GM19395 (cell line): ENCODE data around the gene AQP9.
"Not testable (repeated sequence)": the region's sequence is repeated elsewhere in the genome, so short reads cannot be mapped to it uniquely, and the experiment has no call there.

Experiments used
- ATAC-seq: cut with Tn5 transposase; IDR thresholded peaks from one replicate; pipeline ENCODE4 v1.9.1; 2021; ENCODE audit warnings: mild to moderate bottlenecking, moderate library complexity; ENCODE audit not compliant: unreplicated experiment

Gene AQP9

GRCh38 chr15:58175955-58176354, 37.8 kb downstream of the AQP9 start:
- ATAC-seq: no peak

GRCh38 chr15:58178668-58179067, 40.5 kb downstream of the AQP9 start:
- no peak for ATAC-seq

GRCh38 chr15:58179206-58179605, 41.0 kb downstream of the AQP9 start:
- no peak for ATAC-seq

DNA sequence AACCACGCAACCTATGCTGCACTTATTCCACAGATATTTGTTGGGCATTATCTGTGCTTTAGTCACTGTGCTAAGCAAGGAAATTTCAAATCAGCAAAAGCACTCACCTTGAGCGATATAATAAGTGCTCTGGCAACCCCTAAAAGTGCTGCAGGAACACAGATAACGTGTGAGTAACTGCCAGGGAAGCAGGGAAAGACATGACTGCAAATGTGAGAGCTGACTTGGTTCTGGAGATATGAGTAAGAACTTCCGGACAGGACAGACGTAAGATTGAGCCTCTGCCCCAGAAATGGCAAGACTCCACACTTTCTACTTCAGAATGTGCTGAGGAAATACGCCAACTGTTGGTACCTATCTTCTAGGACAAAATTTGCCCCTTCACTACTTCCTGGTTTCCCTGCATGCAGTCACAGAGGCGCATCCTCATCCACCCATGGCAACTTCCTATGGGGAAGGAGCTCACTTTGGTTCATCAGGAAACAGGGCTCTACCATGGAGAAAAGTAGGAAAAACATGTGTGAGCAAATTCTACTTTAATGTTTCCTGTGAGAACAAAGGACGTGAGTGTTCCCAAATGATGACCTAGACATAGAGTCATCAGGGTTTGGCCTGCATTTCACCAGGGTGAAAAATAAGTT, 41.7 kb downstream of the AQP9 start:
- ATAC-seq: no peak

DNA sequence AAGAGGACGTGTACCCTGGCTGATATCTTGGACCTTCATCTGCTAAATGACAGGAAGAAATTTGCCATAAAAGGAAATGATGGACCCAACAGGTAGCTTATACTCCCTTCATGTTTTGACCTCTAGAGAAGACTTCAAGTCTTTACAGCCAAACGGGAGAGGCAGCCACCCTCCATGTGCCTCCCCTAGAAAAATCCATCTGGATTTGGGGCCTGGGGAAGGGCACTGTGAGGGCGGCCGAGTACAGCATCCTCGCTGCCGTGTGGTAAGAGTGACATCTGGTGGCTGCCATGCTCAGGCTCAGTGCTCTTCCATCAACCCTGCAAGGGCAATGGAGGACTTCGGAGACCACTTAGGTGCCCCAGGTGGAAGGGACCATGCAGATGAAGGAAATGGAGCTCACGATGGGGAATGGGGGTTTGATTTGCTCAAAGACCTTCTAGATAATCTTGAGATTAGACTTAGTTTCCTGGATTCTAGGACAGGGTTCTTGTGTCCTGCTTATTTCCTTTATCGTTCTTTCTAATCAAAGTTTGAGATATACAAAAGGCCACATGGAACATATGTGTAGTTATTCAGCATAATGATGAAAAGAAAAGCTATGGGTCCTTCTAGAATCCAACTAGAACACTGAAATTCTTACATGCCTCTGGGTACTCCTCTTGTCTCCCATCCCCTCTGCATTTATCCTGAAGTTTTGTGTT, 44.4 kb downstream of the AQP9 start:
- ATAC-seq: no peak

DNA sequence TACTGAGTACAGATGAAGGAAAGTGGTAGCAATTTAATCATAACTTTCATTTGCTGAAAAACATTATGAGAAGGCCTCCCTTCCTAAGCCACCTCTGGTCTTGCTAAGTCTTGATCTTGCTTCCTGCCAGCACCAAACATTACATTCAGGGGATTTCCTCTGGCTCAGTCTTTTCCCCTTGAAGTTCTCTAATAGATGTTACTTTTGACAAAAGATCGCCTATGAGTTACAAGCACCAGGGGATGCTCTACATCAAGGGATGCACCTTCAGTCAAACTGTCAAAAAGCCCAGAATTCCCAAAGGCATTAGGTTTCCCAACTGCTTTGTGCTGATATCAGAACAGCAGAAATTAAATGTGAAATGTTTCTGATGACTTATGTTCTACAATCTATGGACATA, 47.3 kb downstream of the AQP9 start:
- ATAC-seq: no peak

GRCh38 chr15:58189148-58189811, 51.1 kb downstream of the AQP9 start:
- no peak for ATAC-seq

- ATAC-seq: no peak
Measured at GRCh38 chr15:58190419-58190818, 52.2 kb downstream of the AQP9 start.

DNA sequence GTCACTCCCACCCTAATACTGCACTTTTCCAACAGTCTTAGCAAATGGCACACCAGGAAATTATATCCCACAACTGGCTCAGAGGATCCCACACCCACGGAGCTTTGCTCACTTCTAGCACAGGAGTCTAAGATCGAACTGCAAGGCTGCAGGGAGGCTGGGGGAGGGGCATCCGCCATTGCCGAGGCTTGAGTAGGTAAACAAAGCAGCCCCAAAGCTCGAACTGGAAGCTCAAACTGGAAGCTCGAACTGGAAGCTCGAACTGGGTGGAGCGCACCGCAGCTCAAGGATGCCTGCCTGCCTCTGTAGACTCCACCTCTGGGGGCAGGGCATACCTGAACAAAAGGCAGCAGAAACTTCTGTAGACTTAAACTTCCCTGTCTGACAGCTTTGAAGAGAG, 55.5 kb downstream of the AQP9 start:
- not testable (repeated sequence) for ATAC-seq

DNA sequence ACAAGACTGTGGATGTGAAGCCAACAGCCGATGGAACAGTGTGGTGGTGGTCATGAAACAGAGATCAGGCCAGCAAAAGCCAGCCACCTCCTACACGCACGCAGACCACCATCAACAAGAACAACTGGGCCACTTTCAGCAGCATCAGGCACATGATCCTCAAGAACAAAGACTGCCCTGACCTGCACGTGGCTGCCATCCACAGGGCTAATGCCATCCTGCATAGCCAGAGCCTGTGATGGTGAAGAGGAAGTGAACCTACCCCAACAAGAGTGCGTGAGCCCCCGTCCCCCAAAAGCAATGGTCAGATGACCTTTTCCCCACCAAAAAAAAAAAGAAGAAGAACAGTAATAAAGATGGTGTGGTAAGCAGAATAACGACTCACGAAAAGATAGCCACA, 62.6 kb downstream of the AQP9 start:
- ATAC-seq: no peak

GRCh38 chr15:58201516-58201915, 63.3 kb downstream of the AQP9 start:
- no peak for ATAC-seq

GRCh38 chr15:58203537-58203936, 65.4 kb downstream of the AQP9 start:
- no peak for ATAC-seq

GRCh38 chr15:58206151-58206550, 68.0 kb downstream of the AQP9 start:
- ATAC-seq: no peak

DNA sequence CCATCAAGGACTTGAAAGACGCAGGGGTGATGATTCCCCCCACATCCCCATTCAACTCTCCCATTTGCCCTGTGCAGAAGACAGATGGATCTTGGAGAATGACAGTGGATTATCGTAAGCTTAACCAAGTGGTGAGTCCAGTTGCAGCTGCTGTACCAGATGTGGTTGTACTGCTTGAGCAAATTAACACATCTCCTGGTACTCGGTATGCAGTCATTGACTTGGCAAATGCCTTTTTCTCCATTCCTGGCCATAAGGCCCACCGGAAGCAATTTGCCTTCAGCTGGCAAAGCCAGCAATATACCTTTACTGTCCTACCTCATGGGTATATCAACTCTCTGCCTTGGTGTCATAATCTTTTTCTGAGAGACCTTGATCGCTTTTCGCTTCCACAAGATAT, 70.0 kb downstream of the AQP9 start:
- ATAC-seq: not testable (repeated sequence)

DNA sequence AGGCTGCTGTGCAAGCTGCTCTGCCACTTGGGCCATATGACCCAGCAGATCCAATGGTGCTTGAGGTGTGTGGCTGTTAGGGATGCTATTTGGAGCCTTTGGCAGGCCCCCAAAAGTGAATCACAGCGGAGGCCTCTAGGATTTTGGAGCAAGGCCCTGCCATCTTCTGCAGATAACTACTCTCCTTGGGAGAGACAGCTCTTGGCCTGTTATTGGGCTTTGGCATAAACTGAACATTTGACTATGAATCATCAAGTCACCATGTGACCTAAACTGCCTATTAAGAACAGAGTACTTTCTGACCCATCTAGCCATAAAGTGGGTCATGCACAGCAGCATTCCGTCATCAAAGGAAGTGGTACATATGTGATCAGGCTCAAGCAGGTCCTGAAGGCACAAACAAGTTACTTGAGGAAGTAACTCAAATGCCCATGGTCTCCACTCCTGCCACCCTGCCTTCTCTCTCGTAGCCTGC, 70.9 kb downstream of the AQP9 start:
- ATAC-seq: not testable (repeated sequence)

GRCh38 chr15:58210031-58210430, 71.8 kb downstream of the AQP9 start:
- ATAC-seq: not testable (repeated sequence)

- no peak for ATAC-seq
Measured at GRCh38 chr15:58212909-58213526, 74.8 kb downstream of the AQP9 start.

DNA sequence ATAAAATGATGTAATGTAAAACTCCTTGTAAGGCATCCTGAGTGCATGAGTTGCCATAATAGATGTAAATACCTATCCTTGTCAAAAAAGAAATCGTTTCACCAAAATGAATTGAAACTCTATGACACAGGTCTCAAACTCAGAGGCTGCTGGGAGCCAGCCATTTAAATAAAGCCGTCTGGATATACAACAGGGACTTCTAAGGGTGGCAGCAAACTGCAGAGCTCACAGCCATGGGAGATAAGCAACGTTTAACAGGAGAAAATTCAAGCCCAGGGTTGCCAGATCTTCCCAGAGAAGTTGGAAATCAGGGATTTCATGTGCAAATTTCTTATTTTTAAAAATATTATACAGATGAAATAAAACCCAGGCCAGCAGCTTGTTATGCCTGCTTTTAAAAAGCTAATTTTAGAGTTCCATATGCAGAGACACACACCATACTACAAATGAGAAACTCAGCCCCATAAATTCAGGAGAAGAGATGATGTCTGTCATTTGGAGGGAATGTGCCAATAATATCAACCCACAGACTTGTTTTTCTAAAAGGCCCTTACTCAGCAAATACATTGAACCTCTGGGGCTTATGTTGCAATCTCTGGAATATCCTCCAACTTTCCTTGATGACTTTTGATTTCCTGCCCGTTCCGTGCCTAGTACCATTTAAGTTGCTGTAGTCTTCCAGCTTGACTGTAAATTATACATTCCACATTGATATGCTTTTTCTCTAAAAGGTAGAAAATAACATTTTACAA, 75.6 kb downstream of the AQP9 start:
- no peak for ATAC-seq

DNA sequence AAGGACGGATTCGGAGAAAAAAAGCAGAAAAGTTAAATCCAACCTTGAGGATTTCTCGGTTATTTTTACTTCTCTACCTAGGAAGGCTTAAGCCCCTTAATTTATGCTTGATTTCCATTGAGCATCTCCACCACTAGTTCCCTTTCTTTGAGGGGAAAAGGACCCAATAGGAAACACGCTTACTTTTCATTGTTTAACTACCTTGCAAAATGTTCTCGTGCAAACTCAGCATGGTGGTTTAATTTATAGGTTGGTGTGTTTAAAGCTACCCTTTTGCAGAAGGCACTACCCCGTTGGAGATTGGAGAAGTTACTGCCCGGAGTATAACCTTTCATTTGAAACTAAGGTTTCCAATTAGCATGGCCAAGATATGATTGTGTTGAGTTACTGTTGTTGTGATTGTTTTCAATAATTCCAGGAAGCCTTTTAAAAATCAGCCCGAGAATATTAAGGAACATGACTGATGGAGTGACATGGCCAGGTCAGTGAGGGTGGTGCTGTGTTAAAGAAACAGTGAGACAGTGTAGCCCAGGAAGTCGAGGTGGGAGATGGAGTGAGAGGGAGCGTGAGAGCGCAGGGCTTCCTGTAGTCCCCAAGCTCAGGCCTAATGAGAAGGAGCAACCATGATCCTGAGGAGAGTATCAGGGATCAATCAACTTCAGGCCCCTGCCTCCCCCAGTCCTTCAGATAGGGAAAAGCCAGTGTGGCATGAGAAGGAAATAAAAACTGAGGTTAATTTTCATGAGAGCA, 76.6 kb downstream of the AQP9 start:
- no peak for ATAC-seq

GRCh38 chr15:58217460-58217859, 79.3 kb downstream of the AQP9 start:
- ATAC-seq: no peak
